ENCODE results near the gene POMP. TPM values are rescaled to one million over a fixed set of nuclear protein-coding genes. Genes with fewer than 3 reads are reported as not detected.

The POMP gene
- total RNA-seq, 1 donor from 2014 or later, result 97.4 TPM

Other genes starting within 250 kb of the POMP start
- gene FLT1, start 164.0 kb upstream of the POMP start, total RNA-seq, result 15.7 and 31.6 TPM in 2 replicates
- gene SLC46A3, start 59.8 kb downstream of the POMP start, total RNA-seq, result 2.7 TPM in 2 replicates
- gene MTUS2, start 161.2 kb downstream of the POMP start, total RNA-seq, result not detected in 2 replicates

Data from dermis microvascular lymphatic vessel endothelial cell (primary cell).